Measurements from ENCODE around the gene UTP25.

The UTP25 gene

DNA sequence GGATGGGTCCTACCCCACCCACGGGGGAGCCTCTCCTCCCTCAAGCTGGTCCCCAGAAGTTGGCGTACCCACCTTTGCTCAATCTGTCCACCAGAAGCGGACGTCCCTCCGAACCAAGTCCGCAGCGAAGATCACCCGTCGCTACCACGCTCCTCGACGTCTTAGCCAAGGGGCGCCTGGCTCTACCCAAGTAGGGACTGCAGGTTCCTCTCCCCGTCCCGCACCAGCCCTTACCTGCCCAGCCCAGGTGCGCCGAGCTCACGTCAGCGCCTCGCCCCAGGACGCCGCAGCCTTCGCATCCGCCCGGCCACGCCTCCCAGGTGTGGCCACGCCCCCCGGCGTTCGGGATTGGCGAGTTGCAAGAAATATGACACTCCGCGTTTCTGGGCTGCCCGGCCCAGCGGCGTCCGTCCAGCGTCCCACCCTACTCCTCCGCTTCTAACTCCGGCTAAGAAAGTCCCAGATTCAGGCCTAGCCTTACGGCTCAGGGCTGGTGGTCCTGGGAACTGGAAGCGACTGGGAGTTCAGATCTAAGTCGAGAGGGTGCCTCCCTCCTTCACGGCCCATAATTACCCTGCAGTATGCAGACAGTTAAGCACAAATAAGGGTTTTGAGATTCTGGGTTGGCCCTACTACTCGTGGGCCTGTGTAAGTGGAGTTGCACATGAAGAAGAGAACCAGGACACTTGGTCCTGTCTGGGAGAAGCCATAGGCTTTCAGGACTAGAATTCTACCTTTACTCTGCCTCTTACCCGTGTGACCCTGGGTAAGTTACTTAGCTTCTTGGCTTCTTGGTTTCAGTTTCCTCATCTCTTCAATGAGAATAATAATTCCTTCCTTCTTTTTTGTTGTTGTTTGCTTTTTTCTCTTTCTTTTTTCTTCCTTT lies 21.7 kb upstream of the UTP25 start, which contains the start of gene IRF6:
Gene IRF6, minus strand, starts transcription at position 268 of the 886 bp plus-strand sequence. CDS start 4,729 bp downstream, outside the sequence.
- DNase-seq: peak; percentile 54 to 80 (median 71)

DNA sequence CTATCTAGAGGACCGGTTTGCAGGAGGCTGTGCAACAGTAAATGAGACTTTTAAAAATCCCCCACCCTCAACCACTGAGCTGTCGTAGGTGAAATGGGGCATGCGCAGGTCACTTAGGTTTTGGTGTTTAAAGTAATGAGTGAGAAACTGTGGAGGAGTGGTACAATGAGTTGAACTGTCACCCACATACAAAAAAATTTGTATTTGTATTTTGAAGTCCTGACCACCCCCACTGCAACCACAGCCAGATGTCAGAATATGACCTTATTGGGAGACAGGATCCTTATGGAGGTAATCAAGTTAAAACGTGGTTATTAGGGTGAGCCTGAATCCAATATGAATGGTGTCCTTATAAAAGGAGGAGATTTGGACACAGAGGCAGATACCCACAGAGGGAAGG lies 20.3 kb upstream of the UTP25 start:
- DNase-seq: no peak

DNA sequence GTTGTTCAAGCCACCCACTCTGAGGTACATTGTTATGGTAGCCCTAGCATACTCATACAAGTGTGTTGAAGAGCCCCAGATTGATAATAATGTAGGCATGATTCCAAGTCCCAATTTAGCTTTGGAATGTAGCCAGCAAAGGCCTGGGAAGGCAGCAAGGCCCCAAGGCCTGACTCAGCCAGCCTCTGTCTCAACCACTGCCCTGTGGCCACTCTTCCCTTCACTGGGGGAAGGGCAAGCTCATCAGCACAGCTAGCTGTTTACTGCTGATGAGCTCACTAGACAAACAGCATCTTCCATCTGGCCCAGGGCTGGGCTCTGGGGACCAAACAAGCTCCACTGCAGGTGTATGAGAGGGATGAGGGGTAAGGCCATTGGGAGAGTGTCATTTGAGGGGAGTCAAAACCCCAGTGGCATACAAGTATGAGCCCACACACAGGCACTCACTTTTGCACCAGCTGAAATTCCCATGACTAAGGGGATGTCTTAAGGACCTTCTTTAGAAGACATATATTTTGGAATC lies 19.7 kb upstream of the UTP25 start:
- no peak for DNase-seq

- no peak for DNase-seq
These were observed 18.2 kb upstream of the UTP25 start for GRCh38 chr1:209809611-209810010.

DNA sequence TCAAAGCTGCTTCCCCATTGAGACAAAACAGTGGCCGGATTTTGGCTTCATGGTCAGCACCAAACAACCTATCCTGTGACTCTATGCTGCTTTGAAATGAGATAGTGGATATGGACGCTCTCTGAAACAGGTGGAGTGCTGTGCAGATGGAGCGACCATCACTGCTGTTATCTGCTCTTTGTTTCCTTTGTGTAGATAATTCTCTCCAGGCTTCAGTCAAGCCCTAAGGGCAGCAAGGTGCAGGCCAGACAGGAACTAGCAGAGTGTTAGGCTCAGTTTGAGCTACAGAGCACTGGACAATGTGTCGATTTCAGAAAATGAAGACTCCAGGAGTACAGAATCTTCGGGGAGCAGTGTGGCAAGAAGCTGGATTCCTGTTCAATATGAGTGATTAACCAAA lies 17.0 kb upstream of the UTP25 start:
- DNase-seq: no peak

GRCh38 chr1:209813902-209814301 lies 13.9 kb upstream of the UTP25 start:
- no peak for DNase-seq

DNA sequence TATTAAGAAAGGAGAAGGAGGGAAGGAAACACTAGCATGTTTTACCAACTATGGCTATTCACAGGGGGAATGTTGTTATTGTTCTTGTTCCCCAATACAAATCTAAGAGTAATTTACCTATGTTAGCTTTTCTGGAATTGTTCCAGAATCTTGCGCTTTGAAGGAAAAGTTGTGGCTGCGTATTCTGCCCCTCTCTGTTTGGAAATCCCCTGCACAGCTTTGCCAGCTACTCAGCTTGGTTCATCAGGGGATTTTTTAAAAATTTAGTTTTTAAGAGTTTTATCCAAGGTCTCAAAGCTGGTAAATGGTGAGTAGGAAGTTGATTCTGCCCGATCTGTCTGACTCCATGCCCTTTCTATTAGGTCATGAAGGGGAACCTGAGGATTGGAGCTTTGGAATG lies 12.3 kb upstream of the UTP25 start:
- DNase-seq: no peak

DNA sequence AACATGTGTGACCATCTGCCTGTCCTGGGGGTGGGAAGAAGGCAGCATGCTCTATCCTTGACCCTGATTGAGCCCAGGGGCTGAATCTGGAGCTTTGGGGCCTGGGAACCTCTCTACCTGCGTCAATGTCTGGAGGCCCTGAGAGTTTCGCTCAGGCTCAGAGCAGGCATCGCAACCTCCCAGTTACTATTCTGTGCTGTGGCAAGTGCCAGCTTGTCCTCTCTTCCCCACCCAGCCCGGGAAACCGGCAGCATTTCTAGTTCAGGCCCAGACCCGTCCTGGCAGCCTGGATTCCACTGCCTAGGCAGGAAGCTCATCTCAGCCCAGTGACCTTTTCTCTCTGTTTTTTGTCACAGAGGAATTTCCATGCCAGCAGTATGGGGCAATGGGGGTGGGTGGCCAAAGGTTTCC lies 11.8 kb upstream of the UTP25 start:
- no peak for DNase-seq

DNA sequence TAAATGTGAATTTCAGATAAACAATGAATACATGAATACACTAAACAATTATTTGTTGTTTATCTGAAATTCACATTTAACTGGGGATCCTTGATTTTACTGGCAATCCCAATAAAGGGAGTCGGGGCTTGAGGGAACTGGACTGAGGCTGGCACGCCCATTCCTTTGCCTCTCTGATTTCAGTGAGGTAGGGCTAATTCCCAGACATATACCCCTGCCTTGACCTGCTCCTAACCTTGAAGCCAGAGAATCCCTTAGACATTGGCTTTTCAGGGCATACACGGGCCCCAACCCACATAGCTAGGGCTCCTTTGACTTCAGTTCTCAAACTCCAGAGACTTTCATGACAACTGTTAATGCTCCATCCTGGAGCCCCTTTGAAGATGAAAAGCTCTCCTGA lies 10.8 kb upstream of the UTP25 start:
- DNase-seq: no peak

GRCh38 chr1:209817691-209818090 lies 10.1 kb upstream of the UTP25 start:
- no peak for DNase-seq

DNA sequence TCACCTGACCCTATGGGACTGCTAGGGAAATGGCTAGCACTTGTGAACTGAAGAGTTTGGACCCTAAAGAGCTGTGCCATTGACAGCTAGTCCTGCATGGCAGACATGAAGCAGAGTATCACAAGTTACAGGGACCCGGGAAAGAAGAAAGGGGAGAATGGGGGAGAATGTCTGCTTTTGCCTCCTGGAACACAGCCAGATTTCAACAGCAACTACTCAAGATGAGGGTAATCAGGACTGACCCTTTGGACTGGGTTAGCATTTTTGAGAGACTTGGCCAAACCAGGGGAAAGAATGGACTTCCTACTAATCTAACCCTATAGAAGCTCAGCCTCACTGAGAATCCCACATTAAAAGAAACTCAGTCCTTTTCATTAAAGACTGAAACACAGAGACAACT lies 8.7 kb upstream of the UTP25 start:
- no peak for DNase-seq

- DNase-seq: no peak
These were observed 6.8 kb upstream of the UTP25 start for GRCh38 chr1:209820986-209821385.

DNA sequence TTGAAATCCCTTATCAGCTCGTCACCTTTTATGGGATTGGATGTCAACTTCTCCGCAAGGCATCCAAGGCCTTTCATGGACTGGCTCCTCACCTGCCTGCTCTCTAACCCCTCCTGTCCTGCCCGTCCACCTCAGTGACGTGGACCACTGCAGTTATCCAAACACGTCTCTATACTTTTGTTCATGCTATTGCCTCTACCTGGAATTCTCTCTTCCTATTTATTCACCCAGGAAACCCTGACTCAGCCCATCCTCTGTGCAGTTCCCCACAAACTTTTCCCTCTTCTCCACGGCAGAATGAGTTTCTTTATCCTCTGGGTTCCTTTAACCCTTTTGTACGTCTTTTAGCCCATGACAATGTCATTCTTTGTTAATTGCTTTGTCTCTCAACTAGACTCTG lies 5.1 kb upstream of the UTP25 start:
- no peak for DNase-seq

DNA sequence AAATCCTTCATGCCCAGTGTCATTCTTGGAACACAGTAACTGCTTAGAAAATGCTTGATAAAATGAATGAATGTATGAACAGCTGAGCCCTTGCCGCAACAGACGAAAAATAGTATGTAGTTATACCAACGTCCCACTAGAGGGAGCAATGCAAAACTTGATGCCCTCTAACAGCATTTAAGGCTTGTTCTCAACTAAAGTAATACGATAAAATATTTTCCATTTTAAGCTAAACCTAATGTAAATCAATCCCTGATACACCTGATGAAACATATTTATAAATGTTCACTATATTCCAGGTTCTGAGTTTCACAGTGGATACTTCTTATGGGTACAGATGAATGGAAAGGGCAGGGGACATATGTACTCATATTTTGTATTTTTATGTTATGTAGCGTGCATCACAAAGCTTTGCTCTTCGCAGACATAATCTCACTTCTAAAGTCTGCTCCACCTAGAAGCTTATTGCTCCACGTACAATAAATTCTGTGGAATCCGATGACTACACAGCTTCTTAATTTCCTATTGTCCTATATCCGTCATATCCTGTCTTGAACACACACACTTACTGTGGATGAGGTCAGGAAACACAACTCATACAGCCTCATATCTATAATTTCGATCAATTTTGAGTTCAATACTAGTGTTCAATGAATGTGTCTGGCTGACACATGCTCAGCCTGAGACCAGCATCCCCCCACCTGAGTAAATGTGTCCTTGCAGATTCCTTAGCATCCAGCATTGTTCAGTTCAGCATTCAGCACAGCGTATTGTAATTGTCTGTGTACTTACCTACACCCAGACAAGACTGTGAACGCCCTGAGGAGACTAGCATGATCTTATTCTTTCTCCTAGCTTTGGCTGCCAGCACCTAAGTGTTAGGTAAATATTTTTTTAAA lies 4.4 kb upstream of the UTP25 start:
- peak in 1 of 5 donors; percentile 59 for DNase-seq

- DNase-seq: no peak
These were observed 2.0 kb upstream of the UTP25 start for GRCh38 chr1:209825591-209826434.

- no peak for DNase-seq
These were observed 1.9 kb downstream of the UTP25 start for GRCh38 chr1:209829716-209830115.

- no peak for DNase-seq
These were observed 3.0 kb downstream of the UTP25 start for GRCh38 chr1:209830722-209831121.

DNA sequence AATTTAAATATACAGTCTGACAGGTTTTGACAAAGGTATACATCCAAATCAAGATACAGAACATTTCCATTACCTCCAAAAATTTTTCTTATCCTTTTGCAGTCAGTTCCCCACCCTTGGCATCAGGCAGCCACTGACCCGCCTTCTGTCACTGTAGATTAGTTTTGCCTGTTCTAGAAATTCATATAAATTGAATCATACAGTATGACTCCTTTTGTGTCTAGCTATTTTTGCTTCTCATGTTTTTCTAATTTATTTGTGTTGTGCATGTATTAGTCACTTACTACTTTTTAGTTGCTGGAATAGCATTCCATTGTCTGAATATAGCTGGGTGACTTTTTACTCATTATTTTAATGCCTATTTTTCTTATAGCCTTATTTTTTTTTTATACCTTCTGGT lies 3.8 kb downstream of the UTP25 start:
- no peak for DNase-seq

DNA sequence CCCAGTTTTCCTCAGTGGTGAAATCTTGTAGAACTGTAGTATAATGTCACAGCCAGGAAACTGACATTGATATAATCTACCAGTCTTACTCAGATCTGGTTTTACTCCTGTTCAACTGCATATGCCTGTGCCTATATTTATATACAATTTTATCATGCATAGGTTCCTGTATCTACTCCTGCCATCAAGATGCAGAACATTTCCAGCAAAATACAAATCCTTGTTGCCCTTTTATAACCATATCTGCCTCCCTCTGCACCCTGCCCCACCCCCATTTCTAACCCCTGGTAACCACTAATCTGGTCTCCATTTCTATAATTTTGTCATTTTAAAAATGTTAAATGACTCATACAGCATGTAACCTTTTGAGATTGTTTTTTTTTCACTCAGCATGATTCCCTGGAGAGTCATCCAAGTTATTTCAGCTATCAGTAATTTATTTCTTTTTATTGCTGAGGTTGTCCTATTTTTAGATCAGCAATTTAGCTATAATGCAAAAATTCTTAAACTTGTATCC lies 8.1 kb downstream of the UTP25 start:
- peak in 1 of 5 donors; percentile 15 for DNase-seq

GRCh38 chr1:209837671-209838070 lies 9.9 kb downstream of the UTP25 start:
- DNase-seq: no peak

DNA sequence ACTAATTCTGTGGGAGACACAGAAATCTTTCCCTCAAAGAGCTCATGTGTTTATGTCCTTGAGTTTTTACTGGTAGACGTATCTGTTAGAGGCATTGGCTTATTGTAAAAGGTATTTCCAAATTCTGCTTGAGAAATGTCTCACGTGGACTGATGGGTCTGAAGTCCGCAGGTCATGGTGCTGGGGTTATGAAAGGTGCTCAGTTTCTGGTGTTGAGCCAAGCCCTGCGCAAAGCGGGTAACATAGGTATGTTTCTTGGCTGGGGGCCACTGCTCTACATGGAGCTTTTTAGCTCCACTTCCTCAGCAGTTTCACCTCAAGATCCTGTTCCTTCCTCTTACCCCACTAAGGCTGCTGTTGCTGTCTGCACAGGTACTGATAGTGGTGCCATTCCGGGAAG lies 10.8 kb downstream of the UTP25 start:
- DNase-seq: no peak

DNA sequence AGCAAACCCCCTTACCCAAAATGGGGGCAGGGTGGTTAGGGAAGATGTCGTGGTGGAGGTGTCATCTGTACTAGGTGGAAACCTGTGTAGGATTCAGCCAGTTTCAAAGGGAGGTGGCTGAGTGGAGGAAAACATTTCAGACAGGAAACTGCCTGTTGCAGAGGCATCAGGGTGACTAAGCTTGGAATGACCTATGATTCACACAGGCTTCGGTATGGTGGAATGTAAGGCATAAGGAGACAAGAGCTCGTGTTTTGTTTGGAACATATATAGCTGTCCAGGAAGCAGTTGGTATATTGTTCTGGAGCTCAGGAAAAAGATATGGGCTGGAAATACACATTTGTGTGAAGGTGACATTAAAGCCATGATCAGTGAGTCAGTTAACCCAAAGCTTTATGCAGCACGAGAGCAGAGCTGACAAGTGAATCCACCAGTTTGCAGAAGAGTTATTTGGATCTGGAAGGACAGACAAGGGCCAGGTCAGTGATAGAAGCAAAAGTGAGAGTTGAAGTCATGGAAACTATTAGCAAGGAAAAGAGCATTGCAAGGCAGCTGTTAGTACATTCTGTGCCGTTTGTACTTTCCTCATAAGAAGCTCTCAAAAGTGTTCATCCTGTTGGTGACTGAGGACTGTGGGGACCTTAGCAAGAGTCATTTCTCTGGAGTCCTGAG lies 12.2 kb downstream of the UTP25 start:
- DNase-seq: no peak

All from T-helper 1 cell (primary cell).